Osteoblast (primary cell): ENCODE data around the gene MACROD2. TPM values are rescaled to one million over a fixed set of nuclear protein-coding genes. Genes with fewer than 3 reads are reported as not detected.

Experiments
- DNase-seq: peaks from one replicate; pipeline ENCODE4 v3.0.0; 2011; ENCODE audit warnings: low spot score, mixed read lengths; ENCODE audit not compliant: insufficient read length; ENCODE audit errors: missing footprints
- H2AFZ ChIP-seq: 2 replicates; pipeline ENCODE4 v1.6.0; 2011; ENCODE audit warnings: mild to moderate bottlenecking, low read length
- H3K27ac ChIP-seq: 2 replicates; pipeline ENCODE4 v1.5.1; 2011; ENCODE audit warnings: mild to moderate bottlenecking, low read depth, low read length, moderate library complexity
- H3K27me3 ChIP-seq: 2 replicates; pipeline ENCODE4 v1.6.0; 2012; ENCODE audit warnings: mild to moderate bottlenecking, control low read depth, inconsistent platforms, low read length, moderate library complexity; ENCODE audit not compliant: insufficient read depth
- H3K36me3 ChIP-seq: 2 replicates; pipeline ENCODE4 v1.5.1; 2011; ENCODE audit warnings: mild to moderate bottlenecking, low read length, control low read depth, moderate library complexity; ENCODE audit not compliant: insufficient read depth
- H3K4me1 ChIP-seq: 2 replicates; pipeline ENCODE4 v1.5.1; 2011; ENCODE audit warnings: mild to moderate bottlenecking, low read length, control low read depth, moderate library complexity; ENCODE audit not compliant: insufficient read depth
- H3K4me2 ChIP-seq: 2 replicates; pipeline ENCODE4 v1.6.0; 2011; ENCODE audit warnings: mild to moderate bottlenecking, low read length; ENCODE audit not compliant: insufficient read depth
- H3K4me3 ChIP-seq: fragments of 200-600 bp; sonication (generic); 3 replicates; pipeline ENCODE4 v1.5.1; 2012; ENCODE audit warnings: mild to moderate bottlenecking, low read length, inconsistent platforms; ENCODE audit not compliant: insufficient read depth
- H3K79me2 ChIP-seq: 2 replicates; pipeline ENCODE4 v1.6.0; 2012; ENCODE audit warnings: mild to moderate bottlenecking, low read length, control low read depth, inconsistent platforms; ENCODE audit not compliant: insufficient read depth
- H3K9me3 ChIP-seq: 2 replicates; pipeline ENCODE4 v1.5.1; 2011; ENCODE audit warnings: low read depth, low read length, control low read depth
- H4K20me1 ChIP-seq: 2 replicates; pipeline ENCODE4 v1.6.0; 2012; ENCODE audit warnings: mild to moderate bottlenecking, low read length, control low read depth; ENCODE audit not compliant: insufficient read depth
- CTCF ChIP-seq: IDR thresholded peaks from 2 replicates; pipeline ENCODE4 v1.5.1; 2011; ENCODE audit warnings: mild to moderate bottlenecking, low read depth, low read length, moderate library complexity; ENCODE audit errors: extremely low read depth
- total RNA-seq: library from RNA; depleted of rRNA; stranded (reverse); fragments of >200 nt; gene quantifications from 2 replicates; pipeline ENCODE4 v1.2.3, GENCODE V29; 2012

MACROD2 gene
- total RNA-seq, 1 donor = 4.0 TPM

- no peak overlapping the region for H2AFZ ChIP-seq
- H4K20me1 ChIP-seq = no peaks in the 10 kb centered on the region
- H3K4me2 ChIP-seq = no peak overlapping the region
- no peak for TF ChIP-seq CTCF
- no peak for DNase-seq
- H3K27ac ChIP-seq = no peak overlapping the region
- no peaks in the 10 kb centered on the region for H3K27me3 ChIP-seq
- H3K9me3 ChIP-seq = no peaks in the 10 kb centered on the region
- no peaks in the 10 kb centered on the region for H3K36me3 ChIP-seq
- H3K79me2 ChIP-seq = no peaks in the 10 kb centered on the region
- no peak overlapping the region for H3K4me3 ChIP-seq
- H3K4me1 ChIP-seq = no peaks in the 10 kb centered on the region
These were observed 415.7 kb downstream of the MACROD2 start for GRCh38 chr20:14410869-14411555.

DNA sequence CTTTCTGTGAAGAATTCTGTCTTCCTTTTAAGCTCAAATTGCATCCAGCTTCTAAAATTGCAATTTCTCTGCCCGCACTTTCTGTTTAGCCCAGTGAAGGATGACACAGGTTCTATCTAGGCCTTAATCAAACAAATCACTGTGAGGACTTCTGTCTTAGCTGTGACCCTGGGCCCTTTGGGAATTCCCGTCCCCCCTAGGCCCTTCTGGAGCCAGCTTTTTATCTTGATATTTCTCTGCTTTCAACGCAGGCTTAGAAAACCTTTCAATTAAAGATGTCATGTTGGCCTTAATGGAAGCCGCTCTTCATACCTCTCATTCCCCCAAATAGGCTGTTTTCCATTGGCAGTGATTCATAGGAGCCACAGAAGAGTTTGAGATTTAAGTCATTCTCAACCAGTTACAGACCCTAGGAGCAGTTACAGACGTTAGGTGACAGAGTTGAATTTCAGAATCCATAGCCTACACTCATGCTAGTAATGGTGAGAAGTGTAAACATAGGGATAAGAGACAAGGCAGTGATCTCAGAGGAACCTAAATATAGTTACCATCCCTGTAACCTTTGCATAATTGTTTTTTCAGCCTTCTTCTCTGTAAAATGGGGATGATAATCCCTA is 416.9 kb downstream of the MACROD2 start:
- no peak overlapping the region for H3K4me2 ChIP-seq
- no peaks in the 10 kb centered on the region for H3K9me3 ChIP-seq
- no peaks in the 10 kb centered on the region for H3K36me3 ChIP-seq

DNA sequence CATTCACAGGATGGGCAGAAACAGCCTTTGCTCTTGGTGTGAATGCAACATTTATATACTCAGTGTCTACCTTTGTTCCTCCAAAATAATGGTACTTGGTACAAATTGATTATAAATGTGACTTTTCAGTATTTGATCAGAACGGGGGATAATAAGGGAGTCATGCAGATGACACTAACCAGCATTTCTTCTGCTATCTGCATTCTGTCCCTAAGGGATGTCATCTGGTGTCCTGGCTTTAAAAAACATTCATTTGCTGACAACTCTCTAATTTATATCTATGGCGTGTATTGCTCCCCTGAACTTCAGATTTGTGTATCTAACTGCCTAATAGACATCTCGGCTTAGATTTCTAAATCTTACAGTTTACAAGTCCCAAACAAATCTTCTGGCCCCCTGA is 418.5 kb downstream of the MACROD2 start:
- no peak overlapping the region for H3K27ac ChIP-seq
- no peaks in the 10 kb centered on the region for H3K36me3 ChIP-seq
- H3K4me1 ChIP-seq = no peaks in the 10 kb centered on the region
- no peak overlapping the region for H2AFZ ChIP-seq
- no peak for TF ChIP-seq CTCF
- H3K4me2 ChIP-seq = no peak overlapping the region
- H3K4me3 ChIP-seq = no peak overlapping the region
- H3K79me2 ChIP-seq = no peaks in the 10 kb centered on the region
- H4K20me1 ChIP-seq = no peaks in the 10 kb centered on the region
- H3K9me3 ChIP-seq = no peaks in the 10 kb centered on the region
- no peaks in the 10 kb centered on the region for H3K27me3 ChIP-seq
- DNase-seq = no peak

More for the DNA sequence above, 416.9 kb downstream of the MACROD2 start:
- DNase-seq = no peak
- Histone ChIP-seq H3K4me3 (no peak overlapping the region), H3K27me3 (no peaks in the 10 kb centered on the region), H2AFZ (no peak overlapping the region), H3K4me1 (no peaks in the 10 kb centered on the region), H3K79me2 (no peaks in the 10 kb centered on the region), H4K20me1 (no peaks in the 10 kb centered on the region), H3K27ac (no peak overlapping the region)
- no peak for TF ChIP-seq CTCF

GRCh38 chr20:14414560-14414959 is 419.2 kb downstream of the MACROD2 start:
- no peaks in the 10 kb centered on the region for H3K27me3 ChIP-seq
- H2AFZ ChIP-seq = no peak overlapping the region
- H3K4me2 ChIP-seq = no peak overlapping the region
- no peak overlapping the region for H3K27ac ChIP-seq
- H3K4me3 ChIP-seq = no peak overlapping the region
- no peaks in the 10 kb centered on the region for H3K79me2 ChIP-seq
- no peaks in the 10 kb centered on the region for H3K36me3 ChIP-seq
- no peak for TF ChIP-seq CTCF
- no peaks in the 10 kb centered on the region for H3K9me3 ChIP-seq
- no peaks in the 10 kb centered on the region for H3K4me1 ChIP-seq
- H4K20me1 ChIP-seq = no peaks in the 10 kb centered on the region
- DNase-seq = no peak
